ENCODE data around the gene BEGAIN. TPM values are rescaled to one million over a fixed set of nuclear protein-coding genes. Genes with fewer than 3 reads are reported as not detected.

The BEGAIN gene
- total RNA-seq, 1 donor from 2014 or later, result 7.0 TPM

DNA sequence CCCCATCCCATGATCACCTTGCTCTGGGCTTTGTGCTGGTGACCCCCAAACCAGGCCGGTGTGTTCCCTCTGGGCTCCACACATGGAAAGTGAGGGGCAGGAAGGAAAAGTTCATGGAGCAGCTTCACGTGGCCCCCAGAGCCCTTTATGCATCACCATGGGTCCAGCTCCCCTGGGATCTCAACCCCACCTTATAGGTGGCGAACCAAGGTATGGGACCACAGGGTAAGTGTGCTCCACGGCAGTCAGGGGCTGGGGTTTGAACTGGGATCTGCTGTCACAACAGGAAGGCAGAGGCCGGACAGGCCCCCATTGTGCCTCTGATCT, 7.4 kb upstream of the BEGAIN start:
- Mint-ChIP-seq H3K4me1 (ENCODE audit: low read depth, unreplicated experiment) (peaks cover 8% of the 10 kb centered on the region), H3K36me3 (ENCODE audit: unreplicated experiment) (no peaks in the 10 kb centered on the region), H3K4me3 (ENCODE audit: unreplicated experiment) (no peak overlapping the region), H3K27me3 (ENCODE audit: unreplicated experiment) (no peaks in the 10 kb centered on the region), H3K9me3 (ENCODE audit: unreplicated experiment) (no peaks in the 10 kb centered on the region), H3K27ac (ENCODE audit: unreplicated experiment) (no peak overlapping the region)
- TF ChIP-seq, protein P1, sequence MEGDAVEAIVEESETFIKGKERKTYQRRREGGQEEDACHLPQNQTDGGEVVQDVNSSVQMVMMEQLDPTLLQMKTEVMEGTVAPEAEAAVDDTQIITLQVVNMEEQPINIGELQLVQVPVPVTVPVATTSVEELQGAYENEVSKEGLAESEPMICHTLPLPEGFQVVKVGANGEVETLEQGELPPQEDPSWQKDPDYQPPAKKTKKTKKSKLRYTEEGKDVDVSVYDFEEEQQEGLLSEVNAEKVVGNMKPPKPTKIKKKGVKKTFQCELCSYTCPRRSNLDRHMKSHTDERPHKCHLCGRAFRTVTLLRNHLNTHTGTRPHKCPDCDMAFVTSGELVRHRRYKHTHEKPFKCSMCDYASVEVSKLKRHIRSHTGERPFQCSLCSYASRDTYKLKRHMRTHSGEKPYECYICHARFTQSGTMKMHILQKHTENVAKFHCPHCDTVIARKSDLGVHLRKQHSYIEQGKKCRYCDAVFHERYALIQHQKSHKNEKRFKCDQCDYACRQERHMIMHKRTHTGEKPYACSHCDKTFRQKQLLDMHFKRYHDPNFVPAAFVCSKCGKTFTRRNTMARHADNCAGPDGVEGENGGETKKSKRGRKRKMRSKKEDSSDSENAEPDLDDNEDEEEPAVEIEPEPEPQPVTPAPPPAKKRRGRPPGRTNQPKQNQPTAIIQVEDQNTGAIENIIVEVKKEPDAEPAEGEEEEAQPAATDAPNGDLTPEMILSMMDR (IDR thresholded peaks at IDR 0.05; ENCODE audit: partially characterized antibody, unreplicated experiment), result no peak
- peak; percentile 3 for DNase-seq

DNA sequence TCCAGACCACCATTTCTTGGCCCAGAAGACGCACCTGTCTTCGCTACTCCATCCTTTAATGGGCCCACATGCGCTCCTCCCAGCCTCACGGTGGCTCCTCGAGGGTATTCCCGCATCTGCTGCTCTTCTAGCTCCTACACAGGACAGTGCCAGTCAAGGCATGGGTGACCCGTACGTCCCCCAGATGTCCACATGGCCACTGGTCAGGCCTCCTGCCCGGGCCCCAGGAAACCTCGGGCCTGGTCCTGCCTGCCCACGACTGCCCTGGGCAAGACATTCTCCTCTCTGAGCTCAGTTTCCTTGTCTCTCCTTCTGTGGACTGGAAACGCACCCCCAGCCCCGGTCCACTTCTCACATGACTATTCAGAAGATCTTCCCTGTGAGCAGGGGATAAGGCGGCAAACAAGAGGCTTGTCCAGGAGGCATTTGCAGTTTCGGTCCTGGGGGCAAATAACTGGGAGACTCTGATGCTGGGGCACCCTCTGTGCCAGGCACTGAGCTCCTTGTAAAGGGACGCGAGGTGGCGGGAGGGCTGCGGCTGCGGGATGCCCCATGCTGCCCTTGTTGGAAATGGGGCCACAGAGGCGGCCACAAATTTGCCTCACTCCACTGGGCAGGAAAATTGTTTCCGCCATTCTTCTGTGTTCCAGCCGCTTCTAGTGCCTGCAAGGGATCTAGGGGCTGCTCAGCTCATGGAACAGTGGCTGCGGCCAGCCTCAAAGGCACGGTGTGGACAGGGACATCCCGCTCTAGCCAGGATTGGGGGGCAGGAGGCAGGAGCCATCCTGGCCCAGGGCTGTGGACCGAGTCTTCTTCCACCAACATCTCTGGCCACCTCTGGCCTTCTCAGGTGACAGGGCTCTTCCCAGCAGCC, 6.8 kb upstream of the BEGAIN start:
- Mint-ChIP-seq H3K4me1 (ENCODE audit: low read depth, unreplicated experiment) (peaks cover 10% of the 10 kb centered on the region), H3K27ac (ENCODE audit: unreplicated experiment) (no peak overlapping the region)

DNA sequence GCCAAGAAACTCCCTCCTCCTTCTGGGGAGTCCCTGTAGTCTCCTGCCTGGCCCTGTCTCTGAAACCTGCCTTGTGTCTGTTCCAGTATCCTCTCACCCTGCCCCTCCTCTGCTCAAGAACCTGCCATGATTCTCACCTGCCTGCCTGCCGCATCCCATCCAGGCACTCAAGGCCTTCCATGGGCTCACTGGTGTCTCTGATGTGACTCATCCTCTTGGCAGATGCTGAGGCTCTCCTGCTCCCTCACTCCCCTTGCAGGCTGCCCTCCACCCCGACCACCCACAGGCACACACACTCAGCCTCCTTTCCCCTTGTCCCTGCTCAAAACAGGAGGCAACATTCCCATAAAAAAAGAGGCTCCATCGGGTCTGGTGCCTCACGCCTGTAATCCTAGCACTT, 5.8 kb upstream of the BEGAIN start:
- Mint-ChIP-seq H3K27me3 (ENCODE audit: unreplicated experiment) (peaks cover 2% of the 10 kb centered on the region), H3K27ac (ENCODE audit: unreplicated experiment) (no peak overlapping the region), H3K36me3 (ENCODE audit: unreplicated experiment) (no peaks in the 10 kb centered on the region), H3K4me1 (ENCODE audit: low read depth, unreplicated experiment) (peaks cover 14% of the 10 kb centered on the region), H3K9me3 (ENCODE audit: unreplicated experiment) (no peaks in the 10 kb centered on the region), H3K4me3 (ENCODE audit: unreplicated experiment) (no peak overlapping the region)
- DNase-seq, result peak; percentile 8
- TF ChIP-seq, protein P1 (IDR thresholded peaks at IDR 0.05; ENCODE audit: partially characterized antibody, unreplicated experiment), result no peak

More for the DNA sequence above, 6.8 kb upstream of the BEGAIN start:
- DNase-seq, result peak; percentile 5
- Mint-ChIP-seq H3K4me3 (ENCODE audit: unreplicated experiment) (no peak overlapping the region), H3K27me3 (ENCODE audit: unreplicated experiment) (peaks cover 2% of the 10 kb centered on the region), H3K9me3 (ENCODE audit: unreplicated experiment) (no peaks in the 10 kb centered on the region), H3K36me3 (ENCODE audit: unreplicated experiment) (no peaks in the 10 kb centered on the region)
- TF ChIP-seq, protein P1 (IDR thresholded peaks at IDR 0.05; ENCODE audit: partially characterized antibody, unreplicated experiment), result no peak

DNA sequence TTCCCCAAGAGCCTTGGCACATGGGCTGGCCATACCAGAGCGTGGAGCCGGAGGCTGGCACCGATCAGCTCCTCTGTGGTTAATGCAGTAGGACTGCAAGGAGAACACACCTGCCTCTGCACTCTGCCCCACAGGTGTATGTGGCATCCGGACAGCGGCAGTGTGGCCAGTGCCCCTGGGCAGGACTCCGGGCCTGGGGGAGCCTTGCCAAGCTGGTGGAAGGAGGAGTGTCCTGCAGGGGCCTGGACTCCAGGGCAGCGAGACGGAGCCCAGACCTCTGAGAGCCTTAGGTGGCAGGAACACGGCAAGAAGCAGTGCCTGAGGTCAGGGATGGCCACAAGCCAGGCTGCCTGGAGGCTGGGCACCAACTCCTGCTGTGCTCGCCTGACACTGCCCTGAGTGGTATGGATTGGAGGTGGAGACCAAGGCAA, 5.3 kb upstream of the BEGAIN start:
- DNase-seq, result peak; percentile 5
- TF ChIP-seq, protein P1 (IDR thresholded peaks at IDR 0.05; ENCODE audit: partially characterized antibody, unreplicated experiment), result no peak
- Mint-ChIP-seq H3K9me3 (ENCODE audit: unreplicated experiment) (peaks cover 2% of the 10 kb centered on the region), H3K36me3 (ENCODE audit: unreplicated experiment) (no peaks in the 10 kb centered on the region), H3K4me3 (ENCODE audit: unreplicated experiment) (no peak overlapping the region), H3K27me3 (ENCODE audit: unreplicated experiment) (peaks cover 2% of the 10 kb centered on the region), H3K27ac (ENCODE audit: unreplicated experiment) (no peak overlapping the region), H3K4me1 (ENCODE audit: low read depth, unreplicated experiment) (peaks cover 14% of the 10 kb centered on the region)
